Vagina (tissue), 2 donors: ENCODE results near the gene KCTD17. TPM values are rescaled to one million over a fixed set of nuclear protein-coding genes. Genes with fewer than 3 reads are reported as not detected.

Experiments
- DNase-seq, 2 donors: peaks; one replicate each; pipeline ENCODE4 v3.0.0-alpha.2; 2017; ENCODE audit errors: extremely low spot score in 2 of 2
- H3K27ac ChIP-seq: fragments of 200-600 bp; sonication (generic); one replicate; pipeline ENCODE4 v1.5.1; 2019
- H3K27me3 ChIP-seq: fragments of 200-600 bp; sonication (generic); one replicate; pipeline ENCODE4 v1.5.1; 2019
- H3K36me3 ChIP-seq, 2 donors: fragments of 200-600 bp; sonication (generic); one replicate each; pipeline ENCODE4 v1.5.1; 2017 to 2019
- H3K4me1 ChIP-seq: fragments of 200-600 bp; sonication (generic); one replicate; pipeline ENCODE4 v1.5.1; 2019
- H3K4me3 ChIP-seq, 2 donors: fragments of 200-600 bp; sonication (generic); 1 replicate in 1 of 2; 2 replicates in 1 of 2; pipeline ENCODE4 v1.5.1; 2016 to 2019
- H3K9me3 ChIP-seq: fragments of 200-600 bp; sonication (generic); one replicate; pipeline ENCODE4 v1.5.1; 2019
- CTCF ChIP-seq, 3 experiments: fragments of 450-650 bp in 2 of 3; fragments of 200-600 bp in 1 of 3; sonication (generic) in 1 of 3; IDR thresholded peaks; one replicate each; pipeline ENCODE4 v1.5.1; 2017 to 2019; ENCODE audit warnings: antibody characterized with exemption in 3 of 3, mild to moderate bottlenecking in 2 of 3, moderate library complexity in 2 of 3
- POLR2A ChIP-seq, 2 donors: fragments of 450-650 bp; IDR thresholded peaks; one replicate each; pipeline ENCODE4 v1.6.1; 2017; ENCODE audit warnings: antibody characterized with exemption in 2 of 2, mild to moderate bottlenecking in 2 of 2, moderate library complexity in 2 of 2
- POLR2AphosphoS5 ChIP-seq, 2 donors: sonication (generic); formaldehyde crosslinking; IDR thresholded peaks; one replicate each; pipeline ENCODE4 v1.9.0; 2017; ENCODE audit warnings: antibody characterized with exemption in 2 of 2, mild to moderate bottlenecking in 2 of 2, low read depth in 1 of 2; ENCODE audit not compliant: insufficient read depth in 1 of 2
- intact Hi-C: fragments of 100-400 bp; cut with DNase I; formaldehyde crosslinking; loops from one replicate; pipeline ENCODE4 v1.15.1; 2023
- total RNA-seq: library from RNA; depleted of rRNA; stranded (reverse); fragments of >200 nt; gene quantifications from one replicate; pipeline ENCODE4 v1.2.3, GENCODE V29; 2016

The KCTD17 gene
- total RNA-seq, 1 donor from 2014 or later = 27.5 TPM

GRCh38 chr22:37077802-37078448 is 26.4 kb downstream of the KCTD17 start:
- intact Hi-C loops = no loop called here
- Histone ChIP-seq H3K27ac (no peak overlapping the region), H3K36me3 (no peaks in the 10 kb centered on the region), H3K27me3 (no peaks in the 10 kb centered on the region), H3K4me1 (no peaks in the 10 kb centered on the region), H3K9me3 (no peaks in the 10 kb centered on the region), H3K4me3 (no peak overlapping the region)
- TF ChIP-seq CTCF (IDR thresholded peaks at IDR 0.05) (peak; percentile 67 to 88 (median 77)), POLR2AphosphoS5 (IDR thresholded peaks at IDR 0.05; ENCODE audit: insufficient read depth in 1 of 2, low read depth in 1 of 2) (peak in 1 of 2 donors; percentile 20), POLR2A (IDR thresholded peaks at IDR 0.05) (no peak)
- no peak for DNase-seq

DNA sequence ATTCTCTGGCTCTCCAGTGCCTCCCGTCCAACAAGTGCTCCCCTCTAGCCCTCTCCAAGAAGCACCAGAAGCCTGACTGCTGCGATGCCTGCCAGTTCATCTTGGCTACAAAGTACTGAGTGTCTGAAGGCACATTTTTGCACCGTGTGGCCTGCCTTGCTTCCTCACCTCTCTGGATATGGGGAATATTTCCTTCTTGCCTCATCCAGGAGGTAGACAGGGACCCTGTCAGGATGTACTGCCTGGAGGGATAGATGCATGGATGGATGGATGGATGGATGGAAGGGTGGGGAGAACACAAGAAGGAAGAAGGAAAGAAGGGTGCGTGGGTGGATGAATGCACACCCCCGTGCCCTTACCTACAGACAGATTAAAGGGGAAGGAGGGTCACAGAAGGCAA is 27.6 kb downstream of the KCTD17 start:
- no peaks in the 10 kb centered on the region for H3K36me3 ChIP-seq
- no peak for TF ChIP-seq CTCF (IDR thresholded peaks at IDR 0.05)
- TF ChIP-seq POLR2A (IDR thresholded peaks at IDR 0.05) = no peak
- TF ChIP-seq POLR2AphosphoS5 (IDR thresholded peaks at IDR 0.05; ENCODE audit: insufficient read depth in 1 of 2, low read depth in 1 of 2) = no peak
- intact Hi-C loops = no loop called here
- H3K27ac ChIP-seq = no peak overlapping the region
- no peaks in the 10 kb centered on the region for H3K9me3 ChIP-seq
- DNase-seq = no peak
- H3K27me3 ChIP-seq = no peaks in the 10 kb centered on the region
- H3K4me1 ChIP-seq = no peaks in the 10 kb centered on the region
- no peak overlapping the region for H3K4me3 ChIP-seq

- Histone ChIP-seq H3K27ac (no peak overlapping the region), H3K4me1 (no peaks in the 10 kb centered on the region), H3K4me3 (no peak overlapping the region), H3K9me3 (no peaks in the 10 kb centered on the region), H3K27me3 (no peaks in the 10 kb centered on the region), H3K36me3 (no peaks in the 10 kb centered on the region)
- intact Hi-C loops = no loop called here
- no peak for DNase-seq
- TF ChIP-seq CTCF (IDR thresholded peaks at IDR 0.05) (no peak), POLR2AphosphoS5 (IDR thresholded peaks at IDR 0.05; ENCODE audit: insufficient read depth in 1 of 2, low read depth in 1 of 2) (peak in 1 of 2 donors; percentile 24), POLR2A (IDR thresholded peaks at IDR 0.05) (no peak)
Measured at GRCh38 chr22:37079668-37080171, 28.2 kb downstream of the KCTD17 start.

DNA sequence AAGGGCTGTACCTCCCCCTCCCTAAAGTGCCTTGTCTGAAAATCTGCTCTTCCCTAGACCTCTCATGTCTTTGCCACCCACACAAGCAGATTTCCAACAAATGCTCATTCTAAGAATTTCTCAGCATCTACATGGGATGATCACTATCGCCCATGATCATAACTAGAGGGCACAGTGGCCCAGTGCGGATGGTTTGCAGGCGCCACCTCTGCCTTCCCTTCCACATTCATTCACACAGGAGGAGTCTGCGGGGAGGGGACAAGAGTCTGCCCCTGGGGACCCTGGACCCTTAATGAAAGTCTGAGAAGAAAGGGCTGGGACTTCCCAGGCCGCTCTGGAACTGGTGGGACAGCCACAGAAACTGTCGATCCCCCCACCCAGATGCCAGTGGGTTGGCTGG is 28.9 kb downstream of the KCTD17 start:
- Histone ChIP-seq H3K27me3 (no peaks in the 10 kb centered on the region), H3K27ac (no peak overlapping the region), H3K9me3 (no peaks in the 10 kb centered on the region), H3K4me1 (no peaks in the 10 kb centered on the region), H3K36me3 (no peaks in the 10 kb centered on the region), H3K4me3 (no peak overlapping the region)
- intact Hi-C loops = no loop called here
- no peak for TF ChIP-seq CTCF (IDR thresholded peaks at IDR 0.05)
- TF ChIP-seq POLR2AphosphoS5 (IDR thresholded peaks at IDR 0.05; ENCODE audit: insufficient read depth in 1 of 2, low read depth in 1 of 2) = no peak
- no peak for TF ChIP-seq POLR2A (IDR thresholded peaks at IDR 0.05)
- no peak for DNase-seq

- TF ChIP-seq POLR2A (IDR thresholded peaks at IDR 0.05) (no peak), CTCF (IDR thresholded peaks at IDR 0.05) (no peak), POLR2AphosphoS5 (IDR thresholded peaks at IDR 0.05; ENCODE audit: insufficient read depth in 1 of 2, low read depth in 1 of 2) (no peak)
- DNase-seq = no peak
- intact Hi-C loops = no loop called here
- no peak overlapping the region for H3K27ac ChIP-seq
- H3K9me3 ChIP-seq = no peaks in the 10 kb centered on the region
- H3K27me3 ChIP-seq = no peaks in the 10 kb centered on the region
- H3K36me3 ChIP-seq = no peaks in the 10 kb centered on the region
- no peaks in the 10 kb centered on the region for H3K4me1 ChIP-seq
- no peak overlapping the region for H3K4me3 ChIP-seq
Measured at GRCh38 chr22:37080838-37081237, 29.3 kb downstream of the KCTD17 start.
